HL-60 (cell line): ENCODE data around the gene NFE2L1.

Experiments used
- CTCF ChIP-seq: IDR thresholded peaks from one replicate; pipeline ENCODE4 v1.5.1; 2011; ENCODE audit warnings: low read length, control low read depth, inconsistent platforms; ENCODE audit not compliant: insufficient read depth
- GABPA ChIP-seq: IDR thresholded peaks from 2 replicates; pipeline ENCODE4 v1.6.1; 2012; ENCODE audit warnings: low read depth
- POLR2AphosphoS5 ChIP-seq: IDR thresholded peaks from 2 replicates; pipeline ENCODE4 v1.6.1; 2012; ENCODE audit warnings: low read depth
- REST ChIP-seq: IDR thresholded peaks from 2 replicates; pipeline ENCODE4 v1.6.1; 2012; ENCODE audit warnings: low read depth; ENCODE audit not compliant: insufficient replicate concordance

GRCh38 chr17:48003417-48004151 lies 44.6 kb upstream of the NFE2L1 start:
- no peak for TF ChIP-seq CTCF
- TF ChIP-seq POLR2AphosphoS5 = no peak
- TF ChIP-seq GABPA = no peak
- no peak for TF ChIP-seq REST
